ENCODE data around the gene MAGI2.

MAGI2 gene

DNA sequence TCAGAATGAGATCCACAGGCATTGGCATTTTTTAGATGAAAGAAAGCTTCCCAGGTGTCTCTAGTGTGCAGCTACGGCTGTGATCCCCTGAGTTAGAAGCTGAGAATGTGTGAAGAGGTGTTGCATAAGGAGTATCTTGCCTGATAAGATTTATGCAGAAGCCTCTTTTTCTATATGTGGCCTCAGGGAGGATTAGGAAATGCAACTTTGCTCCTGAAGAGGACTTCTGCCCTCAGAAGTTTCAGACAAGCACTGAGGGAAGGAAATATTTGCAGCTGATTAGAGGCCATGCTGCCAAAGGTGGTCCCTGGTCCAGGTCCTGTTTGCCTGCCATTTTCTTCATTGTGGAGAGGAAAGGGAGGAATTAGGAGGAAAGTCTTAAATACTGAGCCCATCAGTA lies 1103.1 kb downstream of the MAGI2 start:
- Histone ChIP-seq H3K9me2 (replicated peaks; ENCODE audit: control insufficient read depth, low read length) (no peaks in the 10 kb centered on the region), H3K4me1 (ENCODE audit: control insufficient read depth, low read length) (no peaks in the 10 kb centered on the region), H3K4me3 (ENCODE audit: low read length) (no peak overlapping the region), H3K27ac (ENCODE audit: low read depth, low read length) (no peak overlapping the region), H3F3A (ENCODE audit: control insufficient read depth, insufficient read depth) (no peaks in the 10 kb centered on the region), H3K36me3 (ENCODE audit: control insufficient read depth, low read length) (no peaks in the 10 kb centered on the region), H3K9me3 (ENCODE audit: control insufficient read depth, insufficient read depth, low read length) (no peaks in the 10 kb centered on the region), H3K79me2 (ENCODE audit: control insufficient read depth, low read length) (no peaks in the 10 kb centered on the region), H4K20me1 (ENCODE audit: control insufficient read depth, insufficient read depth, low read depth, low read length) (no peaks in the 10 kb centered on the region), H3K27me3 (ENCODE audit: control insufficient read depth, low read length) (0 out of 2 replicates have a peak, but pooled peaks cover 3% of the 10 kb centered on the region), H3K4me2 (ENCODE audit: low read length) (no peak overlapping the region)
- no peak for TF ChIP-seq EZH2phosphoT487 (IDR thresholded peaks at IDR 0.05; ENCODE audit: borderline replicate concordance, low read length)
- TF ChIP-seq, protein P1, sequence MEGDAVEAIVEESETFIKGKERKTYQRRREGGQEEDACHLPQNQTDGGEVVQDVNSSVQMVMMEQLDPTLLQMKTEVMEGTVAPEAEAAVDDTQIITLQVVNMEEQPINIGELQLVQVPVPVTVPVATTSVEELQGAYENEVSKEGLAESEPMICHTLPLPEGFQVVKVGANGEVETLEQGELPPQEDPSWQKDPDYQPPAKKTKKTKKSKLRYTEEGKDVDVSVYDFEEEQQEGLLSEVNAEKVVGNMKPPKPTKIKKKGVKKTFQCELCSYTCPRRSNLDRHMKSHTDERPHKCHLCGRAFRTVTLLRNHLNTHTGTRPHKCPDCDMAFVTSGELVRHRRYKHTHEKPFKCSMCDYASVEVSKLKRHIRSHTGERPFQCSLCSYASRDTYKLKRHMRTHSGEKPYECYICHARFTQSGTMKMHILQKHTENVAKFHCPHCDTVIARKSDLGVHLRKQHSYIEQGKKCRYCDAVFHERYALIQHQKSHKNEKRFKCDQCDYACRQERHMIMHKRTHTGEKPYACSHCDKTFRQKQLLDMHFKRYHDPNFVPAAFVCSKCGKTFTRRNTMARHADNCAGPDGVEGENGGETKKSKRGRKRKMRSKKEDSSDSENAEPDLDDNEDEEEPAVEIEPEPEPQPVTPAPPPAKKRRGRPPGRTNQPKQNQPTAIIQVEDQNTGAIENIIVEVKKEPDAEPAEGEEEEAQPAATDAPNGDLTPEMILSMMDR (IDR thresholded peaks at IDR 0.05; ENCODE audit: low read depth, low read length, poor library complexity, severe bottlenecking): no peak

DNA sequence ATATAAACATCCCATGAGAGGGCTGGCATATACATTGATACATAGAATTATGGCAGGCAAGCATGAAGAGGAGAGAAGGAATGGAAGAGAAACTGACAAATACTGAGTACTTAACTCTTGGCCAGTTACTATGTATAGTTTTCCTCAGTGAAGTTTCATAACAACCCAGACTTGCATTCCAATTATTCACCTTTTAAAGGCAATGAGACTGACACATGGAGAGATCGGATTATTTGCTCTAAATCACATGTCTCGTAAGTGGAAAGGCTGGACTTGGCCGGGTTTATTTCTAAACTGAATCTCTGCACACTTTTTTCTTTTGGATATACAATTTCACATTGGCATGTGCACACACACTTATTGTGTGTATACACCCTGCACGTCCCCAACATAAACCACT lies 1106.6 kb downstream of the MAGI2 start:
- Histone ChIP-seq H4K20me1 (ENCODE audit: control insufficient read depth, insufficient read depth, low read depth, low read length) (no peaks in the 10 kb centered on the region), H3K36me3 (ENCODE audit: control insufficient read depth, low read length) (no peaks in the 10 kb centered on the region), H3K27ac (ENCODE audit: low read depth, low read length) (no peak overlapping the region), H3F3A (ENCODE audit: control insufficient read depth, insufficient read depth) (no peaks in the 10 kb centered on the region), H3K4me1 (ENCODE audit: control insufficient read depth, low read length) (no peaks in the 10 kb centered on the region), H3K79me2 (ENCODE audit: control insufficient read depth, low read length) (no peaks in the 10 kb centered on the region), H3K4me3 (ENCODE audit: low read length) (no peak overlapping the region), H3K9me2 (replicated peaks; ENCODE audit: control insufficient read depth, low read length) (no peaks in the 10 kb centered on the region), H3K27me3 (ENCODE audit: control insufficient read depth, low read length) (0 out of 2 replicates have a peak, but pooled peaks cover 3% of the 10 kb centered on the region), H3K4me2 (ENCODE audit: low read length) (no peak overlapping the region), H3K9me3 (ENCODE audit: control insufficient read depth, insufficient read depth, low read length) (no peaks in the 10 kb centered on the region)
- no peak for TF ChIP-seq EZH2phosphoT487 (IDR thresholded peaks at IDR 0.05; ENCODE audit: borderline replicate concordance, low read length)

DNA sequence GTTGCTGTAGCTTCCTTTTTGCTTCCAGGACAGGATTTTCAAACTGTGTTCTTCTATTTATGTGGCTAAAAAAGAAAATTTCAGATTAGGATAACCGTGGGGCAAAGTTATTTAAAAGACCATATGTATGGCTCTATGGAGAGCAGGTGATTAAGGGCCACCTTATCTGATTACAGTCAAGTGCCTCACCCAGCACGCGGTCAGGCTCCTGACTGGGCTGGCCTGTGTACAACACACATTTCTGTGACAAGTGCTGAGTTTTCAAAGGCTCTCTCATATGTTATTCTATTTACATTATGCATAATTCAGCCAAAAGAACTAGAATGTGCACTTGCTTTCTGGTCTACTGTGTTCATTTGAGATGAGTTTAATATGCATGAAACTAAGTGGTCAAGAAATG lies 1107.5 kb downstream of the MAGI2 start:
- TF ChIP-seq, protein P1 (IDR thresholded peaks at IDR 0.05; ENCODE audit: low read depth, low read length, poor library complexity, severe bottlenecking): no peak
- TF ChIP-seq EZH2phosphoT487 (IDR thresholded peaks at IDR 0.05; ENCODE audit: borderline replicate concordance, low read length): no peak
- H3K4me3 ChIP-seq (ENCODE audit: low read length): no peak overlapping the region
- no peak overlapping the region for H3K27ac ChIP-seq (ENCODE audit: low read depth, low read length)
- no peaks in the 10 kb centered on the region for H3K79me2 ChIP-seq (ENCODE audit: control insufficient read depth, low read length)
- no peaks in the 10 kb centered on the region for H3K9me2 ChIP-seq (replicated peaks; ENCODE audit: control insufficient read depth, low read length)
- H3K4me1 ChIP-seq (ENCODE audit: control insufficient read depth, low read length): no peaks in the 10 kb centered on the region
- H4K20me1 ChIP-seq (ENCODE audit: control insufficient read depth, insufficient read depth, low read depth, low read length): no peaks in the 10 kb centered on the region
- no peaks in the 10 kb centered on the region for H3F3A ChIP-seq (ENCODE audit: control insufficient read depth, insufficient read depth)
- no peaks in the 10 kb centered on the region for H3K36me3 ChIP-seq (ENCODE audit: control insufficient read depth, low read length)
- no peak overlapping the region for H3K4me2 ChIP-seq (ENCODE audit: low read length)
- no peaks in the 10 kb centered on the region for H3K9me3 ChIP-seq (ENCODE audit: control insufficient read depth, insufficient read depth, low read length)
- H3K27me3 ChIP-seq (ENCODE audit: control insufficient read depth, low read length): 0 out of 2 replicates have a peak, but pooled peaks cover 3% of the 10 kb centered on the region

DNA sequence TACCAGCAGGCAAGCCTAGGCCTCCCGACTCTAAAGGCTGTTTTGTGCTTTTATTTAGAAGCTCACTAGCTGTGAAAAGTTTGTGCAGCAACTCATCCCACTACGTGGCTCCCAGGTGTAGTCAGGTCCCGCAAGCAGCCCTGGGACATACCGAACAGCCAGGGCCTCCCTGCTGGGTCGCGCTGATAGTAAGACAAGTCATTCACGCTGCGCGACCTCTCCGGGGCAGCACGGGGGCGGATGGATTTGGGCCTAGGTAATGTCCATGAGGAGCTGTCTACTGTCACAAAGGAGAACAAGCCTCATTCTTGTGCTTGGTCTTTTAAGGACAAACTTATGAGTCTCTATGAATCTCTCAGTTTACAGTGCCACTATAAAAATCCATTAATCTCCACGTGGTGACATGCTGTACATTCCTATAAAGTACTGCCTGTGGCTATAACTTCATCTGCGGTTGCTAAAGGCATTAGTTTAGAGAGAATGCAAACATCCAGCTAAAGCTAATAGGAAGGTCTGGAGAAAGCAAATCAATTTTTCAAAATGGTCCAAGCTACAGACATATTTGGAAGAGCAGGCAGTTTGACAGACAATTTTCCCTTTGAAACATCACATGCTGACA lies 1108.1 kb downstream of the MAGI2 start:
- H3F3A ChIP-seq (ENCODE audit: control insufficient read depth, insufficient read depth): no peaks in the 10 kb centered on the region
- no peaks in the 10 kb centered on the region for H4K20me1 ChIP-seq (ENCODE audit: control insufficient read depth, insufficient read depth, low read depth, low read length)
- H3K9me2 ChIP-seq (replicated peaks; ENCODE audit: control insufficient read depth, low read length): no peaks in the 10 kb centered on the region
- no peaks in the 10 kb centered on the region for H3K9me3 ChIP-seq (ENCODE audit: control insufficient read depth, insufficient read depth, low read length)
- H3K27me3 ChIP-seq (ENCODE audit: control insufficient read depth, low read length): 0 out of 2 replicates have a peak, but pooled peaks cover 3% of the 10 kb centered on the region
- no peak overlapping the region for H3K4me3 ChIP-seq (ENCODE audit: low read length)
- TF ChIP-seq EZH2phosphoT487 (IDR thresholded peaks at IDR 0.05; ENCODE audit: borderline replicate concordance, low read length): no peak
- TF ChIP-seq, protein P1 (IDR thresholded peaks at IDR 0.05; ENCODE audit: low read depth, low read length, poor library complexity, severe bottlenecking): no peak
- H3K36me3 ChIP-seq (ENCODE audit: control insufficient read depth, low read length): no peaks in the 10 kb centered on the region
- H3K4me2 ChIP-seq (ENCODE audit: low read length): no peak overlapping the region
- no peaks in the 10 kb centered on the region for H3K4me1 ChIP-seq (ENCODE audit: control insufficient read depth, low read length)
- H3K79me2 ChIP-seq (ENCODE audit: control insufficient read depth, low read length): no peaks in the 10 kb centered on the region
- H3K27ac ChIP-seq (ENCODE audit: low read depth, low read length): no peak overlapping the region
